RWPE2 (cell line): ENCODE measurements around the gene MRPL55.

Experiments
- ATAC-seq: fragments of 200-7000 bp; cut with Tn5 transposase; 3 replicates; pipeline ENCODE4 v1.9.1; 2021; ENCODE audit warnings: low read depth
- DNase-seq: peaks from one replicate; pipeline ENCODE4 v3.0.0-alpha.2; 2020; ENCODE audit warnings: low spot score
- H3K27ac ChIP-seq: fragments of 450-650 bp; 2 replicates; pipeline ENCODE4 v1.5.1; 2017; ENCODE audit warnings: mild to moderate bottlenecking; ENCODE audit not compliant: poor library complexity, severe bottlenecking
- H3K27me3 ChIP-seq: fragments of 250-450 bp; sonication (Bioruptor Pico); 2 replicates; pipeline ENCODE4 v1.5.1; 2021; ENCODE audit warnings: mild to moderate bottlenecking, moderate library complexity; ENCODE audit not compliant: insufficient read depth, poor library complexity, severe bottlenecking
- H3K36me3 ChIP-seq: fragments of 250-450 bp; sonication (Bioruptor Pico); 2 replicates; pipeline ENCODE4 v1.5.1; 2020; ENCODE audit warnings: low read depth, mild to moderate bottlenecking, moderate library complexity
- H3K4me1 ChIP-seq: fragments of 250-450 bp; sonication (Bioruptor Pico); 2 replicates; pipeline ENCODE4 v1.5.1; 2021; ENCODE audit warnings: mild to moderate bottlenecking, moderate library complexity; ENCODE audit not compliant: insufficient read depth, poor library complexity, severe bottlenecking
- H3K4me3 ChIP-seq: fragments of 250-450 bp; sonication (Bioruptor Pico); 2 replicates; pipeline ENCODE4 v1.5.1; 2021; ENCODE audit warnings: mild to moderate bottlenecking, moderate library complexity; ENCODE audit not compliant: severe bottlenecking
- H3K9me3 ChIP-seq: fragments of 250-450 bp; sonication (Bioruptor Pico); 2 replicates; pipeline ENCODE4 v1.5.1; 2021; ENCODE audit warnings: mild to moderate bottlenecking, moderate library complexity; ENCODE audit not compliant: severe bottlenecking
- TF ChIP-seq, protein P1 (sequence below): fragments of 450-650 bp; IDR thresholded peaks from one replicate; pipeline ENCODE4 v1.5.1; 2017; ENCODE audit warnings: mild to moderate bottlenecking, moderate library complexity; ENCODE audit not compliant: poor library complexity, severe bottlenecking

The MRPL55 gene

DNA sequence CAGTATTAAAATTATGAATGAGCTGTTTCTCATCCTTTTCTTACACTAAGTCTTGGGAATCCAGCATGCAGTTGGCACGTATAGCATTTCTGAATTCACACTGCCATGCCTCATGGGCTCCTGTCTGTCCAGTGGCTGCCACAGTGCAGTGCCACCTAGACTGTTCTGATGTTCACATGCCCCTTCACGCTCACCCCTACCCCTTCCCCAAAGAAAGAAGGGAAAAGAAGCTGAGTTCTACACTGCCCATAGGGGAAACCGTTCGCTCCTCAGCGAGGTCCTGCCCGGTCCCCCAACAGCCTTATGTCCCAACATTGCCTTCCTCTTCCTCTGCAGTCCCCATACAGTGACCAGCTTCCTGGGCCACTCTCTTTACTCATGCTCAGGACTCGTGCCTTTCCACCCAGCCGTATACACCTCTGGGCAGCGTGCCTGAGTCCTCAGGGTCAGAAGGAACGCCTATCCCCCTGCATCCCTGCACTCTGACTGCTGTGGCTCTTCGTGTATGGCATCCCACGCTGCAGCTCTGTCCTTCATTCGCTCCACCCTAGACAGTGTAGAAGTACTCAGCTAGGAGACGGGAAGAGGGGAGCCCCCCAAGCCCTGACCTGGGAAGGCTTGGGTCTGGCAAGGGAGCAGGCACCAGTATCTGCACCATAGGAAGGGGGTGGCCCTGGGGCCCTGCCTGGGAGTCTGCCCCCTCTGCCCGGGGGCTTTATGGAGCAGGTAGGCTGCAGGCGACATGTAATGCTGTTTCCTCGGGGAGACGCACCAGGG lies 50.7 kb downstream of the MRPL55 start:
- DNase-seq, result no peak
- H3K4me3 ChIP-seq, result no peak overlapping the region
- TF ChIP-seq, protein P1, sequence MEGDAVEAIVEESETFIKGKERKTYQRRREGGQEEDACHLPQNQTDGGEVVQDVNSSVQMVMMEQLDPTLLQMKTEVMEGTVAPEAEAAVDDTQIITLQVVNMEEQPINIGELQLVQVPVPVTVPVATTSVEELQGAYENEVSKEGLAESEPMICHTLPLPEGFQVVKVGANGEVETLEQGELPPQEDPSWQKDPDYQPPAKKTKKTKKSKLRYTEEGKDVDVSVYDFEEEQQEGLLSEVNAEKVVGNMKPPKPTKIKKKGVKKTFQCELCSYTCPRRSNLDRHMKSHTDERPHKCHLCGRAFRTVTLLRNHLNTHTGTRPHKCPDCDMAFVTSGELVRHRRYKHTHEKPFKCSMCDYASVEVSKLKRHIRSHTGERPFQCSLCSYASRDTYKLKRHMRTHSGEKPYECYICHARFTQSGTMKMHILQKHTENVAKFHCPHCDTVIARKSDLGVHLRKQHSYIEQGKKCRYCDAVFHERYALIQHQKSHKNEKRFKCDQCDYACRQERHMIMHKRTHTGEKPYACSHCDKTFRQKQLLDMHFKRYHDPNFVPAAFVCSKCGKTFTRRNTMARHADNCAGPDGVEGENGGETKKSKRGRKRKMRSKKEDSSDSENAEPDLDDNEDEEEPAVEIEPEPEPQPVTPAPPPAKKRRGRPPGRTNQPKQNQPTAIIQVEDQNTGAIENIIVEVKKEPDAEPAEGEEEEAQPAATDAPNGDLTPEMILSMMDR, result no peak
- no peaks in the 10 kb centered on the region for H3K27me3 ChIP-seq
- H3K4me1 ChIP-seq, result no peaks in the 10 kb centered on the region
- no peak for ATAC-seq
- no peaks in the 10 kb centered on the region for H3K9me3 ChIP-seq
- no peaks in the 10 kb centered on the region for H3K36me3 ChIP-seq
- H3K27ac ChIP-seq, result no peak overlapping the region
